H1 (cell line): ENCODE measurements around the gene RIF1. TPM values are rescaled to one million over a fixed set of nuclear protein-coding genes. Genes with fewer than 3 reads are reported as not detected.

ENCODE experiments used
- CTCF ChIA-PET: fragments of 300-600 bp; sonication (Branson Sonifier 250); formaldehyde crosslinking; loops from one replicate; lab custom pipeline; 2021; ENCODE audit not compliant: partially characterized antibody; lab: Charles Lee
- POLR2A ChIA-PET: fragments of 300-600 bp; sonication (Branson Sonifier 250); formaldehyde crosslinking; loops from one replicate; lab custom pipeline; 2021; ENCODE audit warnings: inconsistent platforms; ENCODE audit not compliant: partially characterized antibody; lab: Charles Lee
- DNase-seq, 2 experiments: peaks; one replicate each; pipeline versions ENCODE4 v3.0.0 to v3.0.0-alpha.2; 2010 to 2022; ENCODE audit warnings: low spot score in 2 of 2, low read depth in 1 of 2, mixed read lengths in 1 of 2
- FAIRE-seq: peaks from 2 replicates; lab custom pipeline; 2011; peaks lifted over from hg19 to GRCh38; lab: Jason Lieb, UNC
- H2AFZ ChIP-seq: 2 replicates; pipeline ENCODE4 v1.8.1; 2012; ENCODE audit warnings: low read length, inconsistent platforms
- H2AK5ac ChIP-seq: 2 replicates; pipeline ENCODE4 v1.6.1; 2013; ENCODE audit warnings: low read depth, low read length
- H2BK120ac ChIP-seq: replicated peaks from 2 replicates; pipeline ENCODE3; 2013; ENCODE audit warnings: low read depth, low read length, inconsistent platforms
- H2BK12ac ChIP-seq: 2 replicates; pipeline ENCODE4 v1.6.1; 2013; ENCODE audit warnings: low read depth, low read length
- H2BK15ac ChIP-seq: 2 replicates; pipeline ENCODE4 v1.6.1; 2013; ENCODE audit warnings: low read length
- H2BK20ac ChIP-seq: 2 replicates; pipeline ENCODE4 v1.6.1; 2013; ENCODE audit warnings: low read length
- H2BK5ac ChIP-seq: 2 replicates; pipeline ENCODE4 v1.6.1; 2013; ENCODE audit warnings: low read depth, low read length
- H3K14ac ChIP-seq: 2 replicates; pipeline ENCODE4 v1.6.1; 2013; ENCODE audit warnings: inconsistent platforms; ENCODE audit not compliant: insufficient read length
- H3K18ac ChIP-seq: 2 replicates; pipeline ENCODE4 v1.6.1; 2013; ENCODE audit warnings: low read length; ENCODE audit errors: extremely low read depth
- H3K23ac ChIP-seq: 2 replicates; pipeline ENCODE4 v1.6.1; 2013; ENCODE audit warnings: inconsistent platforms; ENCODE audit not compliant: insufficient read length
- H3K23me2 ChIP-seq: 2 replicates; pipeline ENCODE4 v1.6.1; 2013; ENCODE audit warnings: low read depth, low read length
- H3K27ac ChIP-seq: 2 replicates; pipeline ENCODE4 v1.6.1; 2011; ENCODE audit warnings: low read depth, low read length, inconsistent platforms
- H3K27me3 ChIP-seq, 4 experiments: replicated peaks in 1 of 4; 1 replicate in 1 of 4; 2 replicates in 3 of 4; pipeline versions ENCODE4 v1.6.1 to v1.8.1; 2011 to 2013; ENCODE audit warnings: low read length in 3 of 4, mild to moderate bottlenecking in 3 of 4, inconsistent platforms in 2 of 4, mixed read lengths in 2 of 4, moderate library complexity in 1 of 4; ENCODE audit not compliant: control insufficient read depth in 3 of 4, insufficient read depth in 3 of 4; ENCODE audit errors: extremely low read depth in 1 of 4
- H3K36me3 ChIP-seq, 4 experiments: 2 replicates each; pipeline versions ENCODE4 v1.6.1 to v1.8.1; 2011 to 2013; ENCODE audit warnings: mild to moderate bottlenecking in 4 of 4, low read length in 3 of 4, moderate library complexity in 2 of 4, control low read depth in 1 of 4, inconsistent platforms in 1 of 4; ENCODE audit not compliant: insufficient read depth in 4 of 4, control insufficient read depth in 2 of 4
- H3K4ac ChIP-seq: replicated peaks from 2 replicates; pipeline ENCODE3; 2013; ENCODE audit warnings: low read length, low read depth, mixed read lengths, inconsistent platforms; ENCODE audit not compliant: insufficient read length
- H3K4me1 ChIP-seq, 4 experiments: replicated peaks in 1 of 4; 1 replicate in 1 of 4; 2 replicates in 3 of 4; pipeline versions ENCODE4 v1.6.1 to v1.8.1; 2011 to 2013; ENCODE audit warnings: low read length in 3 of 4, inconsistent platforms in 2 of 4, mixed read lengths in 1 of 4; ENCODE audit not compliant: insufficient read depth in 4 of 4, control insufficient read depth in 3 of 4
- H3K4me2 ChIP-seq, 2 experiments: 2 replicates each; pipeline versions ENCODE4 v1.6.1 to v1.8.1; 2011 to 2013; ENCODE audit warnings: low read depth in 2 of 2, low read length in 2 of 2, control low read depth in 1 of 2, inconsistent platforms in 1 of 2, mild to moderate bottlenecking in 1 of 2; ENCODE audit not compliant: insufficient read depth in 1 of 2
- H3K4me3 ChIP-seq, 4 experiments: fragments of 200-600, 300-600 bp in 1 of 4; sonication (generic), shearing (Covaris generic), sonication (Bioruptor Twin) in 1 of 4; 2 replicates each; pipeline versions ENCODE4 v1.5.1 to v1.8.1; 2011 to 2016; ENCODE audit warnings: low read length in 4 of 4, low read depth in 3 of 4, control low read depth in 2 of 4, inconsistent platforms in 2 of 4, mild to moderate bottlenecking in 2 of 4, mixed read lengths in 1 of 4, moderate library complexity in 1 of 4; ENCODE audit not compliant: insufficient read depth in 2 of 4; ENCODE audit errors: extremely low read depth in 1 of 4
- H3K56ac ChIP-seq: replicated peaks from 2 replicates; pipeline ENCODE3; 2013; ENCODE audit warnings: low read depth, mild to moderate bottlenecking, mixed read lengths, low read length, inconsistent platforms; ENCODE audit not compliant: insufficient read length
- H3K79me1 ChIP-seq: 2 replicates; pipeline ENCODE4 v1.6.1; 2013; ENCODE audit warnings: low read depth, low read length, control low read depth
- H3K79me2 ChIP-seq, 2 experiments: 2 replicates each; pipeline versions ENCODE4 v1.6.1 to v1.8.1; 2012 to 2013; ENCODE audit warnings: low read length in 2 of 2, mild to moderate bottlenecking in 2 of 2, inconsistent platforms in 1 of 2; ENCODE audit not compliant: insufficient read depth in 2 of 2, control insufficient read depth in 1 of 2
- H3K9ac ChIP-seq, 4 experiments: replicated peaks in 1 of 4; 1 replicate in 1 of 4; 2 replicates in 3 of 4; pipeline versions ENCODE4 v1.6.1 to v1.8.1; 2011 to 2013; ENCODE audit warnings: low read depth in 3 of 4, low read length in 3 of 4, control low read depth in 2 of 4, mild to moderate bottlenecking in 2 of 4, moderate library complexity in 2 of 4, inconsistent platforms in 1 of 4; ENCODE audit errors: extremely low read depth in 1 of 4
- H3K9me3 ChIP-seq, 2 experiments: 2 replicates each; pipeline versions ENCODE4 v1.6.1 to v1.8.1; 2012 to 2013; ENCODE audit warnings: mild to moderate bottlenecking in 2 of 2, moderate library complexity in 2 of 2, control low read depth in 1 of 2, inconsistent platforms in 1 of 2, low read depth in 1 of 2, low read length in 1 of 2, mixed read lengths in 1 of 2; ENCODE audit not compliant: insufficient read depth in 2 of 2
- H4K20me1 ChIP-seq, 2 experiments: replicated peaks in 1 of 2; 2 replicates each; pipeline versions ENCODE3 to v1.8.1; 2011 to 2013; ENCODE audit warnings: inconsistent platforms in 2 of 2, low read length in 2 of 2, mild to moderate bottlenecking in 1 of 2; ENCODE audit not compliant: insufficient read depth in 2 of 2, control insufficient read depth in 1 of 2
- H4K5ac ChIP-seq: 2 replicates; pipeline ENCODE4 v1.6.1; 2013; ENCODE audit warnings: low read length, low read depth, mixed read lengths, inconsistent platforms; ENCODE audit not compliant: insufficient read length
- H4K8ac ChIP-seq: 2 replicates; pipeline ENCODE4 v1.8.0; 2013; ENCODE audit warnings: mild to moderate bottlenecking, moderate library complexity, low read length, inconsistent platforms; ENCODE audit not compliant: insufficient read depth; ENCODE audit errors: extremely low read depth
- H4K91ac ChIP-seq: replicated peaks from 2 replicates; pipeline ENCODE3; 2013; ENCODE audit warnings: low read length, mixed read lengths, inconsistent platforms; ENCODE audit not compliant: insufficient read length
- BACH1 ChIP-seq: IDR thresholded peaks from 2 replicates; pipeline ENCODE4 v1.6.1; 2012; ENCODE audit warnings: low read length, improper control_type of control experiment
- BRCA1 ChIP-seq: IDR thresholded peaks from 2 replicates; pipeline ENCODE4 v1.6.1; 2012; ENCODE audit warnings: low read depth, low read length, improper control_type of control experiment
- EGR1 ChIP-seq: IDR thresholded peaks from 2 replicates; pipeline ENCODE4 v1.6.1; 2011; ENCODE audit warnings: low read depth, low read length, borderline replicate concordance
- HDAC2 ChIP-seq, 2 experiments: fragments of 300-600 bp in 1 of 2; sonication (generic) in 1 of 2; IDR thresholded peaks; 2 replicates each; pipeline ENCODE4 v1.6.1; 2011 to 2012; ENCODE audit warnings: low read depth in 2 of 2, low read length in 2 of 2, mild to moderate bottlenecking in 2 of 2, moderate library complexity in 2 of 2, borderline replicate concordance in 1 of 2, inconsistent platforms in 1 of 2
- HDAC6 ChIP-seq: IDR thresholded peaks from one replicate; pipeline ENCODE4 v1.7.1; 2012; ENCODE audit warnings: low read depth, mild to moderate bottlenecking, inconsistent platforms, low read length, moderate library complexity
- KDM4A ChIP-seq: IDR thresholded peaks from one replicate; pipeline ENCODE4 v1.7.1; 2012; ENCODE audit warnings: low read depth, mild to moderate bottlenecking, moderate library complexity, low read length, inconsistent platforms; ENCODE audit not compliant: severe bottlenecking
- NANOG ChIP-seq: IDR thresholded peaks from 2 replicates; pipeline ENCODE4 v1.6.1; 2011; ENCODE audit warnings: low read length, low read depth, mild to moderate bottlenecking, inconsistent platforms; ENCODE audit not compliant: insufficient read depth, poor library complexity, severe bottlenecking
- POLR2A ChIP-seq, 2 experiments: IDR thresholded peaks; 1 replicate in 1 of 2; 2 replicates in 1 of 2; pipeline ENCODE4 v1.6.1; 2011; ENCODE audit warnings: low read depth in 2 of 2, low read length in 2 of 2, mild to moderate bottlenecking in 2 of 2; ENCODE audit errors: control extremely low read depth in 1 of 2
- POU5F1 ChIP-seq: IDR thresholded peaks from 2 replicates; pipeline ENCODE4 v1.6.1; 2011; ENCODE audit warnings: low read depth, mild to moderate bottlenecking, low read length, moderate library complexity
- RXRA ChIP-seq: IDR thresholded peaks from 2 replicates; pipeline ENCODE4 v1.6.1; 2011; ENCODE audit warnings: low read depth, mild to moderate bottlenecking, low read length, moderate library complexity; ENCODE audit not compliant: insufficient read depth
- SIX5 ChIP-seq: IDR thresholded peaks from 2 replicates; pipeline ENCODE4 v1.6.1; 2011; ENCODE audit warnings: mild to moderate bottlenecking, low read depth, low read length
- TEAD4 ChIP-seq: IDR thresholded peaks from 2 replicates; pipeline ENCODE4 v1.6.1; 2012; ENCODE audit warnings: low read depth, low read length, inconsistent platforms, mixed read lengths
- WGBS, 2 experiments: shearing (Covaris generic) in 1 of 2; methylation state at CpG; one replicate each; pipeline versions ENCODE4 v1.1.6 to v1.1.7; 2013 to 2015; ENCODE audit warnings: low lambda C conversion rate in 2 of 2, mixed read lengths in 2 of 2, inconsistent platforms in 1 of 2, low coverage in 1 of 2, missing lambda C conversion rate in 1 of 2; ENCODE audit not compliant: insufficient replicate concordance in 2 of 2, insufficient coverage in 1 of 2, insufficient read length in 1 of 2; ENCODE audit errors: extremely low coverage in 1 of 2, missing lambda C conversion rate in 1 of 2; 5-methylcytosine and 5-hydroxymethylcytosine counted together
- polyA plus RNA-seq, 7 experiments: library from polyadenylated mRNA; depleted of rRNA in 3 of 7; stranded (reverse) in 5 of 7; unstranded in 2 of 7; fragments of >200 nt in 5 of 7; fragments of 200-250 nt in 2 of 7; gene quantifications; 1 replicate in 5 of 7; 2 replicates in 1 of 7; 4 replicates in 1 of 7; pipeline versions ENCODE4 v1.2.1 to v1.2.3, GENCODE V29; 2011 to 2013; ENCODE audit warnings: missing spikeins in 2 of 7, mixed read lengths in 2 of 7
- total RNA-seq: library from RNA; stranded (reverse); fragmentation: NEBNext Ultra II Directional; extraction: Animal tissue kit (Norgen Biotek cat#: 25700); gene quantifications from 2 replicates; pipeline ENCODE4 v1.2.1, GENCODE V29; 2021

Gene RIF1
- total and polyA plus RNA-seq, 2 of the 8 experiments (the other 6 are each of a cell fraction or from before 2014, with no cell fraction given), result 9.5 to 104 TPM

DNA sequence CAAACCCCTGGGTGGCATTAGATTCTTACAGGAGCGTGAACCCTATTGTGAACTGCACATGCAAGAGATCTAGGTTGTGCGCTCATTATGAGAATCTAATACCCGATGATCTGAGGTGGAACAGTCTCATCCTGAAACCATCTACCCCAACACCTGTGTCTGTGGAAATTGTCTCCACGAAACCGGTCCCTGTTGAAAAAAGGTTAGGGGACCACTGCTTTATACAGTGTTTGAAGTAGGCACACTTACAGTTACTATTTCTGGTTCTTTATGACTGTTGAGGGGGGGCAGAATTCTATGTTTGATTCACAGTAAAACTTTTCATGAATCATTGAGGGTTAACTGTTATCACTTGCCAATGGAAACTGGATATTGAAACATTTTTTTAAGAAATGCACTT lies 72.0 kb downstream of the RIF1 start:
- Histone ChIP-seq H3K23ac (no peak overlapping the region), H3K4ac (no peak overlapping the region), H3K4me2 (no peak overlapping the region), H3K4me1 (peaks cover 0 to 2% (median 0%) of the 10 kb centered on the region in 4 experiments; a peak in 1 of 7 replicates), H4K5ac (no peak overlapping the region), H3K9me3 (no peaks in the 10 kb centered on the region), H3K56ac (no peak overlapping the region), H4K20me1 (peaks cover 0 to 4% of the 10 kb centered on the region in 2 experiments), H3K14ac (no peak overlapping the region), H2BK5ac (no peak overlapping the region), H2AFZ (no peak overlapping the region), H3K79me1 (no peaks in the 10 kb centered on the region), H2AK5ac (no peak overlapping the region), H3K27ac (no peak overlapping the region), H3K18ac (no peak overlapping the region), H2BK20ac (no peak overlapping the region), H2BK12ac (no peak overlapping the region), H3K79me2 (peaks cover 0 to 8% of the 10 kb centered on the region in 2 experiments; a peak in 1 of 4 replicates), H4K8ac (no peak overlapping the region), H4K91ac (no peak overlapping the region), H2BK15ac (no peak overlapping the region), H3K36me3 (peaks cover 2 to 68% (median 18%) of the 10 kb centered on the region in 4 experiments; a peak in 7 of 8 replicates), H3K9ac (no peak overlapping the region), H2BK120ac (no peak overlapping the region), H3K23me2 (no peaks in the 10 kb centered on the region), H3K27me3 (no peaks in the 10 kb centered on the region), H3K4me3 (no peak overlapping the region)
- 96% methylated on average over 5 of the region's 5 CpGs; no CpG with 5 or more reads in 1 of the 2 experiments for WGBS, 2 experiments
- no peak for FAIRE-seq
- ChIA-PET POLR2A (interaction anchor here (1.6 kb wide), 1 partner anchor 26 kb away, joined by 4 read pairs; no protein-coding TSS in a partner anchor), CTCF (no interaction called here)
- no peak for DNase-seq
- TF ChIP-seq BACH1 (no peak), KDM4A (no peak), SIX5 (no peak), RXRA (no peak), TEAD4 (no peak), HDAC6 (no peak), POLR2A (IDR thresholded peaks at IDR 0.05; ENCODE audit: control extremely low read depth in 1 of 2, low read depth in 2 of 2, low read length in 2 of 2) (no peak), HDAC2 (IDR thresholded peaks at IDR 0.05; ENCODE audit: borderline replicate concordance in 1 of 2, low read depth in 2 of 2, low read length in 2 of 2) (no peak), BRCA1 (no peak), EGR1 (no peak), NANOG (no peak), POU5F1 (no peak)
